B cell (primary cell): ENCODE results near the gene RABGAP1L. TPM values are rescaled to one million over a fixed set of nuclear protein-coding genes. Genes with fewer than 3 reads are reported as not detected.

Source experiments
- ATAC-seq: fragments of 200-7000 bp; cut with Tn5 transposase; one replicate; pipeline ENCODE4 v1.10.0; 2021; ENCODE audit warnings: low read depth, mild to moderate bottlenecking, moderate number of reproducible peaks, moderate library complexity
- CTCF ChIA-PET: fragments of 350-600 bp; sonication (Branson Sonifier 250); formaldehyde crosslinking; loops from one replicate; lab custom pipeline; 2021; ENCODE audit warnings: antibody characterized with exemption, inconsistent platforms; lab: Charles Lee
- POLR2A ChIA-PET: fragments of 350-600 bp; sonication (Branson Sonifier 250); formaldehyde crosslinking; loops from one replicate; lab custom pipeline; 2021; ENCODE audit warnings: antibody characterized with exemption; lab: Charles Lee
- DNase-seq: peaks from one replicate; pipeline ENCODE4 v3.0.0; 2013
- H2AFZ ChIP-seq: 2 replicates; pipeline ENCODE4 v1.6.1; 2012; ENCODE audit warnings: mild to moderate bottlenecking, low read depth, low read length; ENCODE audit not compliant: insufficient read depth, poor library complexity, severe bottlenecking
- H3K27ac ChIP-seq, 2 donors: 1 replicate in 1 of 2; 2 replicates in 1 of 2; pipeline ENCODE4 v1.5.1; 2012 to 2013; ENCODE audit warnings: low read length in 2 of 2, mild to moderate bottlenecking in 2 of 2, moderate library complexity in 1 of 2
- H3K27me3 ChIP-seq, 4 experiments: fragments of 200-600 bp in 1 of 4; sonication (generic) in 1 of 4; replicated peaks in 1 of 4; 1 replicate in 2 of 4; 2 replicates in 2 of 4; pipeline versions ENCODE4 v1.6.1 to v1.7.0; 2013 to 2016; ENCODE audit warnings: low read length in 3 of 4, mild to moderate bottlenecking in 2 of 4, mixed read lengths in 1 of 4, moderate library complexity in 1 of 4; ENCODE audit not compliant: insufficient read depth in 4 of 4, control insufficient read depth in 3 of 4; ENCODE audit errors: control extremely low read depth in 1 of 4
- H3K36me3 ChIP-seq, 2 experiments: replicated peaks in 1 of 2; 1 replicate in 1 of 2; 2 replicates in 1 of 2; pipeline versions ENCODE4 v1.6.1 to v1.7.1; 2013; ENCODE audit warnings: low read length in 1 of 2; ENCODE audit not compliant: insufficient read depth in 2 of 2, control insufficient read depth in 1 of 2; ENCODE audit errors: control extremely low read depth in 1 of 2, extremely low read depth in 1 of 2
- H3K4me1 ChIP-seq, 2 donors: fragments of 200-600 bp in 1 of 2; sonication (generic) in 1 of 2; 1 replicate in 1 of 2; 2 replicates in 1 of 2; pipeline versions ENCODE4 v1.5.1 to v1.6.1; 2013 to 2017; ENCODE audit warnings: low read length in 2 of 2; ENCODE audit not compliant: control insufficient read depth in 2 of 2, insufficient read depth in 2 of 2
- H3K4me2 ChIP-seq: replicated peaks from 2 replicates; pipeline ENCODE3; 2012; ENCODE audit warnings: mild to moderate bottlenecking, low read depth, low read length; ENCODE audit not compliant: poor library complexity, severe bottlenecking
- H3K4me3 ChIP-seq, 5 experiments: fragments of 200-600 bp in 1 of 5; sonication (generic) in 1 of 5; 1 replicate in 3 of 5; 2 replicates in 2 of 5; pipeline versions ENCODE4 v1.5.1 to v1.7.0; 2011 to 2016; ENCODE audit warnings: low read length in 4 of 5, mild to moderate bottlenecking in 4 of 5, low read depth in 2 of 5, control low read depth in 1 of 5, moderate library complexity in 1 of 5; ENCODE audit not compliant: insufficient read depth in 1 of 5; ENCODE audit errors: control extremely low read depth in 1 of 5, extremely low read depth in 1 of 5
- H3K79me2 ChIP-seq: fragments of 200-600 bp; sonication (generic); one replicate; pipeline ENCODE4 v1.6.0; 2016; ENCODE audit warnings: low read length; ENCODE audit not compliant: control insufficient read depth, insufficient read depth
- H3K9ac ChIP-seq: fragments of 200-600 bp; sonication (generic); 2 replicates; pipeline ENCODE4 v1.6.1; 2017; ENCODE audit warnings: mild to moderate bottlenecking, low read length, moderate library complexity
- H3K9me3 ChIP-seq, 3 donors: one replicate each; pipeline versions ENCODE4 v1.6.1 to v1.7.1; 2013; ENCODE audit warnings: low read length in 2 of 3; ENCODE audit not compliant: control insufficient read depth in 2 of 3, insufficient read depth in 1 of 3; ENCODE audit errors: control extremely low read depth in 1 of 3
- H4K20me1 ChIP-seq: 2 replicates; pipeline ENCODE4 v1.6.0; 2012; ENCODE audit warnings: mild to moderate bottlenecking, low read length; ENCODE audit not compliant: insufficient read depth, control insufficient read depth, poor library complexity, severe bottlenecking
- H3K27ac Mint-ChIP-seq: one replicate; pipeline ENCODE4 v1.8.0; 2021; ENCODE audit warnings: mixed read lengths
- H3K27me3 Mint-ChIP-seq: one replicate; pipeline ENCODE4 v1.8.0; 2021; ENCODE audit warnings: mixed read lengths
- H3K4me1 Mint-ChIP-seq: one replicate; pipeline ENCODE4 v1.8.0; 2021; ENCODE audit warnings: mixed read lengths
- H3K4me3 Mint-ChIP-seq: one replicate; pipeline ENCODE4 v1.8.0; 2021; ENCODE audit warnings: mixed read lengths
- H3K9me3 Mint-ChIP-seq: one replicate; pipeline ENCODE4 v1.8.0; 2022; ENCODE audit warnings: mixed read lengths; ENCODE audit not compliant: insufficient read depth
- EZH2 ChIP-seq: IDR thresholded peaks from 2 replicates; pipeline ENCODE4 v1.6.1; 2012; ENCODE audit warnings: borderline replicate concordance, low read depth, mild to moderate bottlenecking, moderate library complexity, low read length; ENCODE audit not compliant: insufficient read depth, poor library complexity, severe bottlenecking
- WGBS: methylation state at CpG from one replicate; pipeline ENCODE4 v1.1.5; 2013; ENCODE audit warnings: missing lambda C conversion rate; ENCODE audit not compliant: insufficient coverage; 5-methylcytosine and 5-hydroxymethylcytosine counted together
- intact Hi-C: fragments of 100-400 bp; cut with micrococcal nuclease; formaldehyde crosslinking; loops from one replicate; pipeline ENCODE4 v1.10.0; 2022
- polyA plus RNA-seq: library from polyadenylated mRNA; depleted of rRNA; stranded (reverse); fragments of >200 nt; gene quantifications from 2 replicates; pipeline ENCODE4 v1.2.3, GENCODE V29; 2012
- total RNA-seq, 2 donors: library from RNA; stranded (reverse); fragments of 120-200 nt in 1 of 2; gene quantifications; 1 replicate in 1 of 2; 2 replicates in 1 of 2; pipeline versions ENCODE4 v1.2.3 to v1.2.4, GENCODE V29; 2013 to 2022
- TF ChIP-seq, protein P1 (sequence below): fragments of 200-600 bp; IDR thresholded peaks from one replicate; pipeline ENCODE4 v1.8.0; 2022; ENCODE audit warnings: antibody characterized with exemption, mild to moderate bottlenecking

RABGAP1L gene
- total and polyA plus RNA-seq, 2 donors (not counting 1 experiment from before 2014, with no cell fraction given): 34.9 to 159 TPM

DNA sequence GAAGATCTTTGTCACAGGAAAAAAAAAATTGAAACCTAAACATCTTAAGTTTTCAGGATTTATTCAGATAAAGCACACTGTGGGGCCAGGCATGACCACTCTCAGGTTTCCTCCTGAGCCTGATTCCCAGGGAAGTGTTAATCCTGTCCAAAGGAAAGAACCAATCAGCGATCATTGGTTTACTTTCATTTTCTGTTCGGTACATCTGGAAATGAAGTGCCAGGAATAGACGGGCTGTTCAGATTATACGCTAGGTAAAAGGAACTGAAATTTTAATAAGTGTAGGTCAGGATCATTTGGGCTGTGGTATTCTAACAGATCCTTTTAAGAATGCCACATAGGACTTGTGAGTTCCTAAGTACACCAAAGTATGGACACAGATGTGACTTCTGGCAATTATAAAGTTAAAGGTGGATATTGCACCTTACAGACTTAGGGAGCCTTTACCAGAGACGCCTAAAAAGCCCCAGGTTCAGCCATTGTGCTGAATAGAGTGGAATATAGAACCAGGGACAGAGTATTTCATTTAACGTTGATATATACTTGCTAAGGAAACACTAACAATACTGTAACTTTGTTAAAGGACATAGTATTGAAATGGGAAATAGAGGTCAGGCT, 831.2 kb downstream of the RABGAP1L start:
- Histone ChIP-seq H2AFZ (peak overlapping the region; percentile 74), H3K4me3 (peak overlapping the region; percentile 37 to 66 (median 53)), H3K27me3 (no peaks in the 10 kb centered on the region), H3K27ac (peak overlapping the region; percentile 87 to 90), H3K4me1 (peaks cover 11 to 15% of the 10 kb centered on the region in 2 donors), H4K20me1 (no peaks in the 10 kb centered on the region), H3K9ac (peak overlapping the region; percentile 74), H3K79me2 (no peaks in the 10 kb centered on the region), H3K4me2 (peak overlapping the region; percentile 76), H3K9me3 (no peaks in the 10 kb centered on the region), H3K36me3 (peaks cover 0 to 7% of the 10 kb centered on the region in 2 experiments)
- ChIA-PET CTCF (interaction anchor here (0.9 to 1.7 kb wide), 2 partner anchors 10 to 32 kb away, joined by 3 to 5 read pairs; no protein-coding TSS in a partner anchor), POLR2A (interaction anchor here (0.5 to 0.9 kb wide), 4 partner anchors 9 to 761 kb away, joined by 3 to 11 read pairs (median 3); partner anchors contain the start of gene CACYBP)
- ATAC-seq (peak; percentile 64), DNase-seq (peak; percentile 58)
- WGBS: no CpG with 5 or more reads among the region's 6 CpGs
- peak overlapping the region; percentile 89 for H3K27ac Mint-ChIP-seq
- H3K27me3 Mint-ChIP-seq: no peaks in the 10 kb centered on the region
- TF ChIP-seq, protein P1, sequence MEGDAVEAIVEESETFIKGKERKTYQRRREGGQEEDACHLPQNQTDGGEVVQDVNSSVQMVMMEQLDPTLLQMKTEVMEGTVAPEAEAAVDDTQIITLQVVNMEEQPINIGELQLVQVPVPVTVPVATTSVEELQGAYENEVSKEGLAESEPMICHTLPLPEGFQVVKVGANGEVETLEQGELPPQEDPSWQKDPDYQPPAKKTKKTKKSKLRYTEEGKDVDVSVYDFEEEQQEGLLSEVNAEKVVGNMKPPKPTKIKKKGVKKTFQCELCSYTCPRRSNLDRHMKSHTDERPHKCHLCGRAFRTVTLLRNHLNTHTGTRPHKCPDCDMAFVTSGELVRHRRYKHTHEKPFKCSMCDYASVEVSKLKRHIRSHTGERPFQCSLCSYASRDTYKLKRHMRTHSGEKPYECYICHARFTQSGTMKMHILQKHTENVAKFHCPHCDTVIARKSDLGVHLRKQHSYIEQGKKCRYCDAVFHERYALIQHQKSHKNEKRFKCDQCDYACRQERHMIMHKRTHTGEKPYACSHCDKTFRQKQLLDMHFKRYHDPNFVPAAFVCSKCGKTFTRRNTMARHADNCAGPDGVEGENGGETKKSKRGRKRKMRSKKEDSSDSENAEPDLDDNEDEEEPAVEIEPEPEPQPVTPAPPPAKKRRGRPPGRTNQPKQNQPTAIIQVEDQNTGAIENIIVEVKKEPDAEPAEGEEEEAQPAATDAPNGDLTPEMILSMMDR: no peak
- no peak for TF ChIP-seq EZH2
- no peaks in the 10 kb centered on the region for H3K9me3 Mint-ChIP-seq
- intact Hi-C loops: loop anchor here (10.0 kb wide), 1 partner anchor 726 kb away; no protein-coding TSS in a partner anchor
- peaks cover 20% of the 10 kb centered on the region for H3K4me1 Mint-ChIP-seq
- peak overlapping the region; percentile 86 for H3K4me3 Mint-ChIP-seq

DNA sequence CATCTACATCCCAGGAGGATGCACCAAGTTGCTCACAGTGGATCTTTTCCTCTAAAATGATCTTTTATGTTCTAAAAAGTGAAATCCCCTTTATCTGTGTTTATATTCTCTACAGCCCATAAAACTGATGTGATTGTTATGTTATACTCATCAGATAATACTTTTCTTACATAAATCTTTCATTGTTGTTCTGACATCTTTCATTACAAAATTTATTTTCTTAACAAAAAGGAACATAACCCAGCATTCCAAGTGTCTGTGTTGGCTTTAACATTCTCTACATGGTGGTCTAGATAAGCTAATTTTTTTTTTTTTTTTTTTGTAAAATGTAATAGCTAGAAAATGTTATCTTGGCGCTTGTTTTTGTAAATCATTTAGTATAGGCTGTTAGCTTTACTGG, 832.2 kb downstream of the RABGAP1L start:
- intact Hi-C loops: loop anchor here (10.0 kb wide), 1 partner anchor 727 kb away; no protein-coding TSS in a partner anchor
- H3K9ac ChIP-seq: no peak overlapping the region
- TF ChIP-seq, protein P1: no peak
- no peak for TF ChIP-seq EZH2

More for the DNA sequence above, 832.2 kb downstream of the RABGAP1L start:
- Histone ChIP-seq H3K79me2 (no peaks in the 10 kb centered on the region), H3K4me2 (no peak overlapping the region), H3K4me1 (peaks cover 11 to 15% of the 10 kb centered on the region in 2 donors), H3K4me3 (no peak overlapping the region), H2AFZ (no peak overlapping the region), H3K27ac (no peak overlapping the region), H3K9me3 (no peaks in the 10 kb centered on the region), H3K27me3 (no peaks in the 10 kb centered on the region), H3K36me3 (peaks cover 0 to 8% of the 10 kb centered on the region in 2 experiments), H4K20me1 (no peaks in the 10 kb centered on the region)
- Mint-ChIP-seq H3K9me3 (no peaks in the 10 kb centered on the region), H3K27ac (peak overlapping the region; percentile 56), H3K4me3 (no peak overlapping the region), H3K4me1 (peaks cover 20% of the 10 kb centered on the region), H3K27me3 (no peaks in the 10 kb centered on the region)
- ChIA-PET POLR2A (no interaction called here), CTCF (interaction anchor here (1.4 kb wide), 1 partner anchor 729 kb away, joined by 4 read pairs; no protein-coding TSS in a partner anchor)
- WGBS: 100% methylated on average over 1 of the region's 1 CpG
- ATAC-seq (no peak), DNase-seq (no peak)
